ENCODE results near the gene SNRNP25. TPM values are rescaled to one million over a fixed set of nuclear protein-coding genes. Genes with fewer than 3 reads are reported as not detected.

Gene SNRNP25
- total RNA-seq, 2 donors from 2014 or later = 11.2 to 11.6 TPM

DNA sequence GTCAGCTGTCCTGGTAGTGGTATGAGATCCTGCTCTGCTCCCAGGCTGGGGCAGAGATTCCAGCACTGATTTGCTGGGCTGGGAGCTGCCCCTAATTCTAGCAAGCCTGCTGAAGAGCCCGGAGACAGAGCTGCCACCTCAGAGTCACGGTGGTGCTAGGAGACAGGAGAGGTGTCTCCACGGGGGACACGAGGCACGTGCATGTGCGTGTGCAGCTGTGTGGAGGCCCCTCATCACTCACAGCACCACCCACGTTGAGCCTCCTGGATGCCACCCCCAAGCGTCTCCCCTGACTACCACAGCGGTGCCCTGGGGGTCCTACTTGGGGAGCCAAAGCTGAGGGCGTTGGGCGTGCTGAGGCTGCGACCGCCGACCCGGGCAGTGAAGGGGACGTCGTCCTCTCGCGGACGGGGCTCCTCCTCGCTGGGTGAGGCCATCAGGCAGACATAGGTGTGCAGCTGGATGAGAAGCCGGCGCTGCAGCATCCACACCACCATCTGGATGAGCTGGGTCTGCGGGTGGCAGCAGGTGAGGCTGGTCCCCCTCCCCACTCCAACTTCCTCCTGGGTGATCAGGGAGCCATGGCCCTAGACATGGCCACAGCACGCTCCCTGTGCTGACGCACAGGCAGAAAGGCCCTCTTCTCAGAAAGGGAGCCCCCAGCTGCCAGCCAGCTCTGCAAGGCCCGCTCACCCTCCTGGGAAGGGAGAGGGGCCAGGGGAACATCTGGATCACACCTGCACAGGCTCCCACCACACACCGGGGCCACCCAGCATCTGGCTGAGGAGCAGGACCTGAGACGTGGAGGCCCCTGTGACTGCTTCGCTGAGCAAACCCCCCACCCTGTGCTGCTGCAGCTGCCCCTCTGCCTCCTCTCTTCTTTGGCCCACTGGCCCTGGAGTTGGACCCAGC lies 36.0 kb downstream of the SNRNP25 start:
- intact Hi-C loops (cut with DNase I) = loop anchor here in 1 of 2 donors (1.0 kb wide), 1 partner anchor 26 kb away; no protein-coding TSS in a partner anchor
- DNase-seq (ENCODE audit: low spot score) = no peak

DNA sequence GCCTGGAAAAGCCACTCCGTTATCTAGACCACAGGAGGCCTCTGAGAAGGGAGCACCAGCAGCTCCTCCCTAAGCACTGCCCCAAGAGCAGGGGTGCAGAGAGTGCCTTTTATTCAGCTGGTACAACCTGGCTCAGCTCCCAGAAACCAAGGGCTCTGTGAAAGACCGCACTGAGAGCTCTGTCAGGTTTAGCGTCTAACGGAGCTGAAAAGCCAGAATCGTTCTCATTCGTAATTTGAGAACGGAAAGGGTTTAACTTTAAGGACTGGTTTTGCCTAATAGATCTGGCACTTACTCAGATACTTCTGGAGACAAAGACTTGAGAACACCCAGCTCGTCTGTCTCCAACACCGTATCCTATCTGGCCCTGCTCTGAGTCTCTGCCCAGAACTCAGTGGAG lies 37.9 kb downstream of the SNRNP25 start:
- intact Hi-C loops (cut with DNase I) = no loop called here
- DNase-seq (ENCODE audit: low spot score) = no peak

DNA sequence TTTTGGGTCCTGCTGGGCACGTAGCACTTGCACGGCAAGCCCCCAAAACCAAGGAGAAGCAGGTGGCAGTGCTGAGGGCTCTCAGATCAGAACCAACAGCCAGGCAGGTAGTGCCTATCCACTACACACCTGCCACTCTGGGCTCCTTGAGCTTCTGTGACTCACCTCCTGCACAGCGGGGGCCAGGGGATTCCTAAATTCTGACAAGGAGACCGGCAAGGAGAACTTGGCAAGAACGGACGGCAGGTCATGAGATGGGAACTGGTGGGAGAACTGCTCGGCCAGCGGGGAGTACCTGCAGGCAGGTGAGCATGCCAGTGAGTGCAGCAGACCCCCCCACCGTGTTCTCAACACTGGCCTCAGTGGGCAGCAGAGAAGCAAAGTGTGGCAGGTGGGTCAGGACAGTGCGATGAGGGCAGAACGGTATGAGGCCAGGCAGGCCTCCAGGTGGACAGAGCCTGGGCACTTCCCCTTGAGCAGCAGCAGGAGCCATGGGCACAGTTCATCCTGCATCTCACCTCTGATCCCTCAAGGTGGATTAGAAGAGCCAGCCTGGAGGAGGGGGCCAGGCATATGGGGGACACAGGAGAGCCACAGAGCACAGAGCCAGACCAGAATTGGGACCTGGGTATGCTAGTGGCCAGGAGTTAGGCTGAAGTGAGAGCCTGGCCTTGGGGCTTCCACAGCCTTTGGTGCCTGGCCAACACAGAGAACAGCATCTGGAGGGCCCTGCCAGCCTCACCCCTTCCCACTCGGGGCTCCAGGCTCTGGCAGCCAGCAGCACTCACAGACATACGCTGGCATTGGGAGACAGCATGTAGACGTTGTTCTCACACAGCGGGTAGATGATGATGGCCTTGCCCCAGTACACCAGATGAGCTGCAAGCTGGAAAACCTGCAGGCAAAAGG lies 39.1 kb downstream of the SNRNP25 start:
- intact Hi-C loops (cut with DNase I) = no loop called here
- no peak for DNase-seq (ENCODE audit: low spot score)

DNA sequence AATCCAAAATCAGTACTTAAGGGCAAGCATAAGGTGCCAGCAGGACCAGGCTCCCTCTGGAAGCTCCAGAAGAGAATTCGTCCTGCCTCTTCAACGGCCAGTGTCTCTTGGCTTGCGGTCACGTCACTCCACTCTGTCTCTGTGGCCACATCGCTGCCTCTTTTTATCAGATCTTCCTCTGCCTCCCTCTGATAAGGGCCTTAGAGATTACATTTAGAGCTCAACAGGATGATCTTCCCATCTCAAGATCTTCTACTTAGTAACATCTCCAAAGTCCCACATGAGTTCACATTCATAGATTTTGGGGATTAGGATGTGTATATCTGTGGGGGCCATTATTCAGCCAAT lies 41.3 kb downstream of the SNRNP25 start:
- DNase-seq (ENCODE audit: low spot score) = no peak
- intact Hi-C loops (cut with DNase I) = no loop called here

DNA sequence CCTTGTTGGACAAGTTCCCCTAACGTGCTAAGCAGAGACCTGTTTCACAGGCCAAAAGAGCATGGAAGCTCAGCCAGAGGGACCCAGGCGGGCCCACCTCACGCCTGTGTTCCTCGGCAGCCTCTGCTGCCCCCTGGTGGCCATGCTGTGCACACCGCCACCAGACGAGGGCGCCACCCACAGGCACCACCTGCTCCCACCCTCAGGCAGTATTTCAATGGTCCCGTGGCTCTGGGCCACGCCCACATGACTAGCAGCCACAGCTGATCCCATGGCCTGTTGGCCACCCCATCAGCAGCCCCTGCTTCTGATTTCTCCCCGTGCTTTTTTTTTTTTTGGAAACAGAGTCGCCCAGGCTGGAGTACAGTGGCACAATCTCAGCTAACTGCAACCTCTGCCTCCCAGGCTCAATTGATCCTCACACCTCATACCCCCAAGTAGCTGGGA lies 43.3 kb downstream of the SNRNP25 start:
- intact Hi-C loops (cut with DNase I) = loop anchor here in 1 of 2 donors (2.0 kb wide), 1 partner anchor 32 kb away; no protein-coding TSS in a partner anchor
- peak; percentile 97 for DNase-seq (ENCODE audit: low spot score)

DNA sequence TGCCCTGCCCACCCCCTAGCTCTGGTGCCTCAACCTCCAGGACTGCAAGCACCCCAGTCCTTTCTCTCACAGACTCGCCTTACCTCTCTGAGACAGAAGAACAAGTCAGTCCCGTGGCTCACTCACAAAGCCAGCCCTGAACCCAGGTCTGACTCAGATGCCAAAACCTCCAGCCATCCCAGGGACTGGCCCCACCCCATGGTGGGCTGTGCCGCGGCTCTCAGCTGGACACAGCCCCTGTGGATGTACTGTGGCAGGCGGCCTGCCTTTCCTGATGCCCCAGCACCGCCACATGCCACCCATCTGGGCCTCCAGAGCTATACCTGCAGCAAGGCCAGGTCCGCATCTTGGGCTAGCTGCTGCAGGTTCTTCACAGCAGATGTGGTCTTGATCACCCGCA lies 44.2 kb downstream of the SNRNP25 start:
- DNase-seq (ENCODE audit: low spot score) = no peak
- intact Hi-C loops (cut with DNase I) = loop anchor here in 1 of 2 donors (2.0 kb wide), 1 partner anchor 33 kb away; no protein-coding TSS in a partner anchor

DNA sequence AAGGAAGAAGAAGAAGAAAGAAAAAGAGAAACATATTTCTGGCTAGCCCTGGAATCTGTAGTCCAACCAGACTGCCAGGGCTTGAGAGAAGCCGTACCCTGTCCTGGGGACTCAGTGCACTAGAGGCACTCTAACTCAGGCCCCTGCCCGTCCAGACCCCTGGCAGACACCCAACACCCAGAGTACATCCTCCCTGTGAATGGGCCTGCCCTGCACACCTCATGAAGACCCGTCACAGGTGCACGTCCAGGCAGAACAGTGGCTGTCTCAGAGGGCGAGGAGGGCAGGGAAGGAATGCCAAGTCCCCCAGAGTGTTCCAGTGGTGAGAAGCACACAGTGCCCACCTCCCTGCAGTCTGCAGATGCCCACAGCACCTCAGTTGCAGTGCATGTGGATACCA lies 47.4 kb downstream of the SNRNP25 start:
- no peak for DNase-seq (ENCODE audit: low spot score)
- intact Hi-C loops (cut with DNase I) = no loop called here

DNA sequence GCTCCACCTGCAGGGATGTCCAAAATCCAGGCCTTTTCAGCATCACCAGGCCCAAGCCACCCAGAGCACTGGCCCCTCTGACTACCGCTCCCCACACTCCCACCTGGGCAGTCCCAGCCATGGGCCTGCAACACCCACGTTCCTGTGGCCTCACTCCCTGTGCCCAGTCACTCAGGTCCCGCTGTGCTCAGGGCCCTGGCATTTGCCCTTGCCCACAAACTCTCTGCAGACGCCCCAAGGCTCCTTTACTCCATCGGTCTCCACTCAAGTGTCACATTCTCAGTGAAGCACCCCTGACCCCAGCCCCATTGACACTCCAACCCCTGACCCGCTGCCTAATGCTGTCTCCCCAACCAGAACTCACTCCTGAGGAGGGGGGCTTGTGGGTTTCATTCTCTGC lies 48.0 kb downstream of the SNRNP25 start:
- intact Hi-C loops (cut with DNase I) = no loop called here
- no peak for DNase-seq (ENCODE audit: low spot score)

DNA sequence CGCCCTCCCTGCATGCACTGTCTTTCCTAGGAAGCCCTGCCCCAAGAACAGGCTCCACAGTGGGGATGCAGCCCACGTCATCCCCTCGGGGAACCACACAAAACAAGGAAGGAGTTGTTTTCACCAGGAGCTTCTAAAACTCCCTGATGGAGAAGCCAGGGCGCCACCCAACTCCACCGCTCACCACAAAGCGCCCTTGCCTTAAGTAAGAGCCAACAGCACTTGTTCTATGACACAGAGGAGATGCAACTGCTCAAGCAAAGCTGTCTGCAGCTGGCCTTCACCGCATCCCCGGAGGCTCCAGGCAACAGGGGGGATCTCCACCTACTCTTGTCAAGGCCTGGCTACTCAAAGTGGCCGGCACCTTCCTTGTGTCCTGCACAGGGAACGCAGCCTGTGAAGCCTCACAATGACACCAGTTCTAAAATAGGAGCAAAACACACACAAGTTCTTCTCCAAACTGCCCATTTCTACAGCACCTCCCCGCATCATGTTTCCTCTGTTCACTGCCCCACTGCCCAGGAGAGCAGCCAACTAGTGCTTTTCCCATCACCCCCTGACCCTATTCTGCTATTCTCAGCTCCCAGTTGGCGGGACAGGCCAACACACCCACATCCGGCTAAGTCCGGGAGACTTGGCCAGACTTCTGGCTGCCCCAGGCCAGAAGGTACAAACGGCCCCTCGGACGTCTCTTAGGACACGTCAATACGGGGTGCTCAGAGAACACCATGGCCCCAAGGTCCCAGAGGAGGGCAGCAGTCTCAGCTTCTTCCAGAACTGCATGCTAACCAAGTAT lies 48.6 kb downstream of the SNRNP25 start:
- DNase-seq (ENCODE audit: low spot score) = no peak
- intact Hi-C loops (cut with DNase I) = no loop called here

DNA sequence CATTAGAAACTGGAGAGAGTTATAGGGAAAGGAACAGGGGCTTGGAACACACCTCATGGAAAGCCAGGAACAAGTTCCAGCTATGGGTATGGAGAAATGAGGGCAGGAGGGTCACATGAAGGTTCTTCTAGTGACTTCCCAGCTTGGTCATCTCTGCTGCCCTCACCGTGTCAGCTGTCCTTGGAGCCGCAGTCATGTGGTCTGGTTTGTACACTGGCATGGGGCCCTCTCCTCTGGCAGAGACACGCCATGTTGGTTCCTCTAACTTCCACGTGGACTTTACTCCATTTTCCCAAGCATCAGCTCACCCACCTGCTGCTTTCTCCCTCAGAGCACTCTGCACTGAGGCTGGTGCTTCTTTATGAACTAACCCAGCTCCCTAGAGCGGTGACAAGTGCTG lies 50.7 kb downstream of the SNRNP25 start:
- DNase-seq (ENCODE audit: low spot score) = no peak

DNA sequence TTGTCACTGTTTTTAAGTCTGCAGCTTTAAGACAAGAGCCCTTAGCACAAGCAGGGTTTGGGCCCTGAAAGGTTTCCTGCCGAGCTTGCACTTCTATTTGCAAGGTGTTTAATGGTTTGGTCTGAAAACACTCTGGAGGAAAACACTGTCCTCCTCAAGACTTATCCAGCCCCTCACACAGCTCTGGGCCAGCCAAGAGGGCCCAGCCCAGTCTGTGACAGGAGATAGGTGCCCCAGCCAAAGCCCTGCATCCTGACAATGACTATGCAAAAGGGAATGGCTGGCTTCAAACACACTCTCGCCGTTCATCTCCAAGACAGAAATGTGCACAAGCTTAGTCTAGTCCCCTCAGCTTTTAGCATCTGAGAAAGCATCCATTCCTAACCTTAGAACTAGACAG lies 51.3 kb downstream of the SNRNP25 start:
- intact Hi-C loops (cut with DNase I) = loop anchor here in 1 of 2 donors (5.0 kb wide), 1 partner anchor 77 kb away; the partner anchor contains the start of gene HBQ1
- no peak for DNase-seq (ENCODE audit: low spot score)

More for the DNA sequence above, 50.7 kb downstream of the SNRNP25 start:
- intact Hi-C loops (cut with DNase I) = no loop called here

DNA sequence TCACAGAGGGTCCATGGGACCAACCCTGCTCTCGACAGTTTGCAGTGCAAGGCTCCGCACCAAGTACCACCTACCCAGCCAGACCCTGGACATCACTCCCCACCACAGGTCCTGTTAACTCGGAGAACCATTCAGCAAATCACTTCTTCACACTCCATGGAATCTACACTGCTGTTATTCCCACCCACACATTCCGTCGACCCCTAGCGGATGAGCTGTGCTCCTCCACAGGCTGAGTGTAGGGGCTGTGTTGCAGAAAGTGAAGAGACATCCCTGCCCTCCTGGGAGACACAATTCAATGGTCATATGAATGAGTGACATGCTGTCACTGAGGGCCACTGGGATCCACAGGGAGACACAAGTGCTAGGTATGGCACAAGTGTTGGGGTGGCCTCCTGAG lies 51.9 kb downstream of the SNRNP25 start:
- intact Hi-C loops (cut with DNase I) = loop anchor here in 1 of 2 donors (5.0 kb wide), 1 partner anchor 77 kb away; the partner anchor contains the start of gene HBQ1

DNA sequence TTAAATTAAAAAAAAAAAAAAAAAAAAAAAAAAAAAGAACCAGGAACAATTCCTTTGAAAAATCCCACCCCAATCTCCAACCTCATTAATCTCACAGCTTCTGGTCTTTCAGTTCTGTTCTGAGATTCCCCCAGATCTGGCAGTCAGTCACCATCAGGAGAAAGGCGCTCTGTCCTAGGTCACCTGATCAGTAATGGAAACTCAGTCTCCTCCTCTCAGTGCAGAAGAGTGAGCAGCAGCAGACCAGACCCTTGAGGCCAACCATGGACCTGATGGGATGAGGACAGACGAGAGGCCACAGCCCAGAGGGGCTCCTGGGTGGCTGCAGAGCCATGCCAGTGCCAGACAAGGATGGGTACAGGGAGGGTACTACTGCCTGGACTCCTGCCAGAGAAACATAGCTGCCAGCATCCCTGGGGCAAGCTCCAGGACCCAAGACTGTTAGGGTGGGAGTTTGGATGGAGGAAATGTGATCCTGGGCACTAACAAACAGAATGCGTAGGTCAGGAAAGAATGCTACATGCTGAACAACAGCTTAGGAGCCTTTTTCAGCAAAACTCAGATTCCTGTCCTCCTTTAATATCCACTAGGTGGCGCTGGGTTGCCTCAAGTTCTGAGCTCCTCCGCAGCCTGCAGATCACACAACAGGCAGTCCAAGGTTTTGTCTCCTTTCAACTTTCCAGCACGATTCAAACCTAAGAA lies 53.1 kb downstream of the SNRNP25 start:
- no peak for DNase-seq (ENCODE audit: low spot score)

More for the DNA sequence above, 51.9 kb downstream of the SNRNP25 start:
- DNase-seq (ENCODE audit: low spot score) = no peak

More for the DNA sequence above, 53.1 kb downstream of the SNRNP25 start:
- intact Hi-C loops (cut with DNase I) = loop anchor here in 1 of 2 donors (5.0 kb wide), 1 partner anchor 76 kb away; the partner anchor contains the start of gene HBQ1

Small RNA genes lying within 50 kb of the gene (microRNA-seq; reads per million reads assigned to microRNA genes)
- 0 reads per million in 2 donors for gene MIR6859-4 (ENCODE audit: borderline microRNAs expressed in 2 of 2)

Other genes starting within 250 kb of the SNRNP25 start
- 1 to 10 TPM; 7.4 to 7.9 TPM for gene POLR3K, start 220 bp upstream of the SNRNP25 start, total RNA-seq
- 10 to 100 TPM; 39.5 to 39.7 TPM for gene RHBDF1, start 18.8 kb downstream of the SNRNP25 start, total RNA-seq
- gene MPG, start 24.4 kb downstream of the SNRNP25 start, total RNA-seq = 10 to 100 TPM; 42.2 to 45.6 TPM
- gene NPRL3, start 84.8 kb downstream of the SNRNP25 start, total RNA-seq = 10 to 100 TPM; 13.2 to 22.1 TPM
- gene HBZ, start 98.8 kb downstream of the SNRNP25 start, total RNA-seq = not detected
- 1 to 10 TPM in 1 of 2 donors, under 1 TPM in 1; 0.90 to 1.5 TPM for gene HBM, start 112.2 kb downstream of the SNRNP25 start, total RNA-seq
- gene HBA2, start 119.0 kb downstream of the SNRNP25 start, total RNA-seq = 1,000 to 10,000 TPM in 1 of 2 donors, 100 to 1,000 TPM in 1; 750 to 2,679 TPM
- 1,000 to 10,000 TPM in 1 of 2 donors, 100 to 1,000 TPM in 1; 878 to 2,742 TPM for gene HBA1, start 122.9 kb downstream of the SNRNP25 start, total RNA-seq
- gene HBQ1, start 126.6 kb downstream of the SNRNP25 start, total RNA-seq = under 1 TPM in 1 of 2 donors, not detected in 1; 0.48 TPM
- gene LUC7L, start 175.6 kb downstream of the SNRNP25 start, total RNA-seq = 10 to 100 TPM; 42.7 to 43.0 TPM
- gene FAM234A, start 181.0 kb downstream of the SNRNP25 start, total RNA-seq = 10 to 100 TPM; 69.4 to 86.2 TPM
- 10 to 100 TPM in 1 of 2 donors, 1 to 10 TPM in 1; 7.7 to 10.6 TPM for gene RGS11, start 222.1 kb downstream of the SNRNP25 start, total RNA-seq
- gene ARHGDIG, start 226.8 kb downstream of the SNRNP25 start, total RNA-seq = under 1 TPM; 0.38 to 0.97 TPM
- gene PDIA2, start 229.3 kb downstream of the SNRNP25 start, total RNA-seq = under 1 TPM; 0.86 to 0.88 TPM

All from posterior vena cava (tissue), 2 donors.